NCI-H69 (cell line): ENCODE data around the gene WDFY3.
"Not testable (repeated sequence)": the region's sequence is repeated elsewhere in the genome, so short reads cannot be mapped to it uniquely, and the experiment has no call there.

Source experiments
- DNase-seq: peaks from one replicate; lab custom pipeline; 2025; lab: John Stamatoyannopoulos, UW

Gene WDFY3

GRCh38 chr4:84708406-84709135, 257.9 kb downstream of the WDFY3 start:
- DNase-seq: no peak

DNA sequence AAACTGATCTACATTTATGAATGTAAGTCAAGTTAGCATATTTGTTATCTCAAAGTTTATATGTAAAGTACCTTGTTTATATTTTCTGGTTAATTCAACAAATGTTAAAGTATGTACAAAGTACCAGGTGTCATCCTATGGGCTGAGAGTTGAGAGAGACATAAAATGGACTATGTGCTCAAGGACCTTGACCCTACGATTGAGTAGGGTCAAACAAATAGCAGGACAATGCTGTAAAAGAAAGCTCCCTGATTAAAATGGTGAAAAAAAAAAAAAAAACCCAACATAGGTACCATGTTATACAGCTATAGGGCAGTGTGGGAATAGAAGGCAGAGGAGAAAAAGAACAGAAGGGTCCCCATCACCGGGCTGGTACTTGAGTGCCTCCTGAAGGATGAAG, 260.2 kb downstream of the WDFY3 start:
- no peak for DNase-seq

GRCh38 chr4:84699001-84699671, 267.4 kb downstream of the WDFY3 start:
- no peak for DNase-seq

GRCh38 chr4:84697615-84698201, 268.8 kb downstream of the WDFY3 start:
- no peak for DNase-seq

DNA sequence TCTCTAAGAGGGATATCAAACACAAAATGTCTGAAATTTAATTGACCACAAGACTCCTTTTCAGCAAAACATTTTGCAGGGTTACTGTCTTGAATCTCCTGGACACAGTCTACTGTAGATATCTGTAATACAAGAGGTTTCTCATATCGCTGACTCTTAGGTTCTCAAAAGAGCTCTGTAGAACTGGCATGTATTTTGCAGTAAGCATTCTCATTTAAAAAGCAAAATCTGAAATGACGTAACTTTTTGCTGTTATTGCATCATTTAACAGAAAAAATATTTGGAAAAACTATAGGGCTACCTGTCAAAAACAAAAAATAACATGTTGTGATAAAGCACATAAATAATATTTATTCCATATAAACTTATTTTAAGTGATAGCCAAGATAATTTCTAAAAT, 269.3 kb downstream of the WDFY3 start:
- DNase-seq: no peak

- no peak for DNase-seq
Observed at GRCh38 chr4:84691800-84692199, 274.7 kb downstream of the WDFY3 start.

GRCh38 chr4:84691170-84691691, 275.3 kb downstream of the WDFY3 start:
- no peak for DNase-seq

DNA sequence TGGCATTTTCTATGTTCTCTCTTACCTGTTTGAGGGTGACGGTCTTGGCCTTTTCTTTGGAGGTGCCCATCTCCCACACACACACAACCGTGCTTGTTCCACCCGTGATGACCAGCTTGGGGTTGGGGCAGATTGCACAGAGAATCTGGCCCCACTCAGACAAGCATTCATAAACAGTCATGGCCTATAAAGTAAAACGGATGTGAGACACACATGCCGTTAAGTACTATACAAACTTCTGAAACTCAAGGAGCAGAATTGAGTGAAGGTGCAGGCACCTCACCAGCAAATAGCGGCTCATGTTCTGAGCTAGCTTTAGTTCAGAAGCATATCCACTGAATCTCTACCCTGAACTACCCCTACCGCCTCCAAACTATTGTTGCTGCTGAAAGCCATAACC, 276.0 kb downstream of the WDFY3 start:
- DNase-seq: no peak

GRCh38 chr4:84689197-84689596, 277.3 kb downstream of the WDFY3 start:
- DNase-seq: no peak

GRCh38 chr4:84688605-84689004, 277.9 kb downstream of the WDFY3 start:
- no peak for DNase-seq

- DNase-seq: peak; percentile 13
Observed at GRCh38 chr4:84685105-84685504, 281.4 kb downstream of the WDFY3 start.

DNA sequence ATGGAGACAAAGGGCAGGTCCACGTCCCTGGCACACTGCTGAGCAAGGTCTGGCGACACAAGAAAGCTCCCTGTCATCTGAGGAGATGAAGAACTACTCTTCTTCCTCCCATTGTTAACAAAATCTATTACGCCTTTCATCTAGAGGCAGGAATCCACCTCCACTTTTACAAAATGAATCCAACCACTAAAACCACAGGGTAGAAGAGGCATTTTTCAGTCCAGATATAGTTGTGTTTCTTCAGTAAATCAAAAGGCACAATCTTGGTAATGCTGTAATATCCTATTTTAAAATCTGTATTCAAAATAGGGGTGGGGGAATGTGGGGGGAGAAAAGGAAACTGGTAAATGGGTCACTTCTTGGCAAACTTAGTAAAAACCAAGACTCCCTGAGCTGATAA, 282.1 kb downstream of the WDFY3 start:
- no peak for DNase-seq

- no peak for DNase-seq
Observed at GRCh38 chr4:84683064-84683850, 283.2 kb downstream of the WDFY3 start.

DNA sequence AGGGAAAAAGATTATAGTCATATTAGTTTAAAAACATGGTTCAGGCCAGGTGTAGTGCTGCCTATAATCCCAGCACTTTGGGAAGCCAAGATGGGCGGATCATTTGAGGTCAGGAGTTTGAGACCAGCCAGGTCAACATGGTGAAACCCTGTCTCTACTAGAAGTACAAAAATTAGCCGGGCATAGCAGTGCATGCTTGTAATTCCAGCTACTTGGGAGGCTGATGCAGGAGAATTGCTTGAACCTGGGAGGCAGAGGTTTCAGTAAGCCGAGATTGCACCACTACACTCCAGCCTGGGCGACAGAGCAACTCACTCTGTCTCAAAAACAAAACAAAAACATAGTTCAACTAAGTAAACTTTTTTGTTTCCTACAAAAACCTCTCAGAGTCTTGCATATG, 283.8 kb downstream of the WDFY3 start:
- DNase-seq: not testable (repeated sequence)

- peak; percentile 1 for DNase-seq
Observed at GRCh38 chr4:84681486-84682274, 284.8 kb downstream of the WDFY3 start.

- DNase-seq: peak; percentile 13
Observed at GRCh38 chr4:84680956-84681355, 285.5 kb downstream of the WDFY3 start.

DNA sequence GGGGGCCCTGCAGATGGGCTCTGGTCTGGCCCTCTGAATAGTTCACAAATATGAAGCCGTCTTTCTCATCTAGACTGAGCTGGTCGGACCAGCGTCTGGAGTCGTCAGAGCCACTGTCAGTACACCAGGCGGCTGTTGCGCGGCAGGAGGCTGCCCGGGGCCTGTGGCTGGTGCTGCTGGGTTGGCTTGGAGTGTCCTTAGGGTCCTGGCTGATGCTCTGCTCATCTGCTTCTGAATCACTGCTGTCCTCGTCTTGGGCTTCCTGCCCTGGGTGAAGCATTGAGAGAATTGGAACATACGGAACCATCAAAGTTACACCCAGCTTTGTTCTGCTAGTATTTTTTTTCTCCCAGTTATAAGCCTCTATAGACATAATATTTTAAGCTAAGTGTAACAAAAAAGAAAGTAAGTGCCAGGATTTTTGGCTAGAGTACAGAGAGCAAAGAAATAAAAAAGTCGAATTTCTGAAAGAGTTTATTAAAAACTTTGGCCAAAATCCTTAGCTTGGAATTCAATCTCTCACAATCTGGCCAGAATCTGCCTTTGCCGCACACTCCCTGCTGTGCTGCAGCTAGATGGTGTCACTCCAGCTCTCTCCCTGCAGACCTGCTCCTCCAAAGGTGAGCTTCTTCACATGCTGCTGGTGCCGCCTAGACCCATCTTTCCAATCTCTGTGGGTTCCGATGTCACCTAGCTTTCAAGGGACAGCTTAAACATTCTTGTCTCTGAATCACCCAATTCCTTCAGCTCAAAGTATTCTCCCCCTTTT, 287.3 kb downstream of the WDFY3 start:
- DNase-seq: no peak

DNA sequence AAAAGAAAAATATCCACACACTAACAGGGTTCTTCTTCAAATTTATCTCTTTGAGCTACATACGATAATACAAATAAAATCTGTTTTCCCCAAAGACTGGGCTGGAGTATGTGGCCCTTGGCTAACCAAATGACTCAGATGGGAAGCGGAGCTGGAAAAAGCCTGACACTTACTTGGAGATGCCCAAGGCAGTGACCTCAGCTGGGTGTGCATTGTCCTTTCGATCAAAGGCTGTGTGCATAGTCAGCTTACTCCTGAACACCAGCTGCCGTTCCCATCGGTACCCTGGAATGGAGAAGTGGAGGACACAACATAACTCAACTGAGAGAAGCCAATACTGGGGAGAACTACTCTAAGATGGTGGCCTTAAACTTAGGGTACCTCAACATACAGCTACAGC, 288.5 kb downstream of the WDFY3 start:
- no peak for DNase-seq

- DNase-seq: no peak
Observed at GRCh38 chr4:84677093-84677492, 289.4 kb downstream of the WDFY3 start.

DNA sequence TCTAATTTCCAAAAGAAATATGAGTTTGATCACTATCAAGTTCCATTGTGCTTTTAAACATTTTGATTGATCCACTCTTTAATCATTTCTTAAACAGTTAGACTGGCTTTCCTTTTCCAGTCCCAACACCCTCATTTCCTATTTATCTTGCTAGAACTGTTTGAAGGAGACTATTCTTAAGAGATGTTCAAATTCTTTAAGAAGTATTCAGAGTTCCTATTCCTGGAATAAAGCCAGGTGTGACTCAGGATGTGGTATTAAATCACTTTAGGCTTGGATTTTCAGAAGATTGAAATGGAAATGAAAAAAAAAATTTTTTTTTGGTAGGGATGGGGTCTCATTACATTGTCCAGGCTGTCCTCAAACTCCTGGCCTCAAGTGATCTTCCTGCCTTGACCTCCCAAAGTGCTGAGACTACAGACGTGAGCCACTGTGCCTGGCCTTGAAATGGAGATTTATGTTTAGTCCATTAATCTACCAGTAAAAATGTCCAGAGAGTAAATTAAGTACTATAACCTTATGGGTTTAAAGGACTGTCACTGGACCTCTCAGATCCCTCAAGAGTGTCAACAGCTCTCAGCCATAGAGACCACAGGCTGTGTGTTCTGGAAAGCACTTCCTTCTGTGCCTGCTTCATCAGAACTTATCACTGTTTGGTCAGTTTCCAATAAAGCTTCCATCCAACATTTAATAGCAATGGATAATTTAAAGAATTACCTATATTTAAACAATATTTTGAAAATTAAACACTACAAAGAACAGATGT, 292.8 kb downstream of the WDFY3 start:
- no peak for DNase-seq
